Superior temporal gyrus (tissue), 1 donor: ENCODE results near the gene NLRP7.

Source experiments
- DNase-seq: peaks from one replicate; pipeline ENCODE4 v3.0.0-alpha.2; 2016; ENCODE audit errors: extremely low spot score

NLRP7 gene

DNA sequence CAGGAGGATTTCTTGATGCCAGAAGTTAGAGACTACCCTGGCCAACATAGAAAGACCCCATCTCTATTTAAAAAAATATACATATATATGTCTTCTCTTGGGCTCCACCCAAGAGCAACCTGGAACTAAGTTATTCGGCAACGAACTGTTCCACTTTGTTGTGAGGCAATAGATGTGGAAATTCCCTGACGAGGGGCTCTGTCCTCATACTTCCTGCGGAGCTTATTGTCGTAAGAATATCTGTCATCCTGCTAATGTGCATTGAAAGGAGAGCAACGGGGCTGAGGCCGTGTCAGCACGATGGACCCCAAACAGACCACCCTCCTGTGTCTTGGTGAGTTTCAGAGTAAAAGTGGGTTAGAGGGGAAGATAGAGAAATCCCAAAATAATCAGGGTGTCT, 73.3 kb downstream of the NLRP7 start, which contains the start of gene FCAR:
FCAR (plus strand) TSS at position 246 of the 400 bp plus-strand sequence; CDS start at position 301, 55 bp downstream.
- DNase-seq: no peak
